ENCODE data around the gene MMP20.

The MMP20 gene

DNA sequence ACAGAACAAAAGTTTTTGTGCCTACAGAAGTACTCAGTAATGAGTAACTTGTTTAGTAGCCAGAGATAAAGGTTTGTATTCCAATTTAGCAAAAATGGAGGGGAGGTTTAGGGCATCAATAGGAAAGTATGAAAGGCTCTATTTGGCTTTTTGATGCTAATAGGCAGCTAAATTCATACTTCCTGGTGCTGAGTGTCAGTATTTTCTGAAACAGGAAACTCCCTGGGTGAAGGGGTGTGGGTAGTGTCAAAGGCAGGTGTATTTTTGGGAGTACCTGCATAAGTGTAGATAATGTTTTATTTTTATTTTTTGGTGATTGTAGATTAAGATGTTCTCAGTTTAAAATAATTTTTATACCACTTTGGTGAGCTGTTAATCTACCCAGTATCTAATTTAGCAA is 65.3 kb downstream of the MMP20 start:
- no peak for DNase-seq (ENCODE audit: low read depth)

DNA sequence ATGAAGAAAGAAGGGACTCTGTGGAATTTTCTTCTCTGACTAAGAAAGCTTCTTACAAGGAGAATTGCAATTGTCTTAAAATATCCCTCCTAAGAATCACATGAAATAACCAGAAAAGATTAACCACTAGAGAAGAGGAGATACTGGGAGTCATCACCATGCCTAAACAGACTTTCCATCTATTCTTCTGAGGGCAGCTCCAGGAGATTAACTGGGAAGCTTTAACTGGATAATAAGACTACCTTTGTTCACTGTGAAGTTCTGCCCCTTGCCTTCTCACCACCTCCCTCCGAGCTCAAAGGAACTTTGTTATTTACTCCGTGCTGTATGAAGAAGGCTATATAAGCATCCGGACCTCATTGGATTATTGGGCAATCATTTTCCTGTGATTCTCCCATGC is 70.0 kb downstream of the MMP20 start:
- DNase-seq (ENCODE audit: low read depth): no peak

DNA sequence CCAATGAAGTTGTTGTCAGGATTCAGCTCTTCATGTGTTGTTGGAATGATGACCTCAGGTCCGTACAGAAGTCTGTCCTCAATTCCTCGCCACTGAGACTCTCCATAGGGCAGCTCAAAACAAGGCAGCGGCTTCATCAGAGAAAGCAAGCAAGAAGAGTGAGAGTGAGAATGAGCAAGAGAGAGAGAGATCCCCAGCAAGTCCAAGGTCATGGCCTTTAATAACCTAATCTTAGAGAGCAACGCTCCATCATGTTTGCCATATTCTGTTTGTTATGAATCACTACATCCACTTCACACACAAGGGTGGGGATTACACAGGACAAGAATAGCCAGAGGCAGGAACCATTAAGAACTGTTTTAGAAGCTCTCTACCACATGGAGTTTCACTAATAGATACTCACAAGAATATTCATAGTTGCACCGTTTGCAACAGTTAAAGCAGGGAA is 71.3 kb downstream of the MMP20 start:
- DNase-seq (ENCODE audit: low read depth): no peak

DNA sequence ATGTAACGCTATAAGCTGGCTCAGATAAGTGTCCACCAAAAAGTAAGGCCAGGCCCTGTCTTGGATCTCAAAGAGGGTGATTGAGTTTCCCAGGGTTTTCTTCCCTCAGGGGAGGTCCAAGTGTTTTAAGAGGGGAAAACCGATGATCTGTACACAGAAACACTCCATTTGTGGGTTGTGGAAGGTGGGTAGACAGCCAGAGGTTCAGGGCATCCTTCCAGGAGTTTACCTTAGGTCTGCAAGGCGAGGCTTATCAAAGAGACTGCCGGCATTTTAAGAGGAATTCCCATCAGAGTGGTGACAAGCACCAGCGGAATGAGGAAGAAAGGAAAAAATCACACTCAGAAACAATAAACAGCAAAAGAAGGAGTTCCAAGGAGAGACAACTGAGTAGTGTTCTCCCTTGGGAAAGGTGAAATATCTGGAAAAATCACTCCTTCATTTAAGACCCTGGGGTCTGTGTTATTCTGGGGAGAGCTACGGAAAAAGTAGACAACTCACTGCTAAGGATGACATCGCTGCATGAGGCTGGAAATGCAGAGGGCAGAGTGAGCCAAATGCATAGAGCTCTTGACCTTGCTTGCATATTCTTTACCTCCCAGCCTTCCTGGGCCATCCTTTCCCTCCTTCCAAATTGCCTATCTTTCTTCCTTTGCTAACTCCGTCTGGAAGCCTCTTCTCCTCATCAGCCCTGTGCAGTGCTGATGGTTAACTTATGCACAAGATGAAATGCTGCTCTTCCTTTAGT is 72.5 kb downstream of the MMP20 start:
- DNase-seq (ENCODE audit: low read depth): peak; percentile 52

DNA sequence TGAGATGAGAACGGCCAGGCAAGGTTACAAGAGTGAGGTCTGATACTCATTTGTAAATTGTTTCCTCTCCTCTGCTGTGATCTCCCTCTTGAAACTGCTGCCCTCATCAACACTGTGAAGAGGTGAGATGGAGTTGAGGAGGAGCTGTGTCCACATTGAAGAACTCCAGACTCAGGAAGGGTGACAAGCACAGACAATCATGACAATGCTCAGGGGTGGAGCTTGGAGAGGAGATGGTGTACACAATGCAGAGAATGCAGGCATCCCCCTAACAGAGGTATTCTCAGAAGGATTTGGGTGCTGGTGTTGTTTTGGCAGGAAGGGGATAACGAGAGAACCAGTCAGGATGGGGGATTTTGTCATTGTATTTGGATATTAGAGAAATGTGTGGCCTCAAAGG is 73.1 kb downstream of the MMP20 start:
- DNase-seq (ENCODE audit: low read depth): no peak

DNA sequence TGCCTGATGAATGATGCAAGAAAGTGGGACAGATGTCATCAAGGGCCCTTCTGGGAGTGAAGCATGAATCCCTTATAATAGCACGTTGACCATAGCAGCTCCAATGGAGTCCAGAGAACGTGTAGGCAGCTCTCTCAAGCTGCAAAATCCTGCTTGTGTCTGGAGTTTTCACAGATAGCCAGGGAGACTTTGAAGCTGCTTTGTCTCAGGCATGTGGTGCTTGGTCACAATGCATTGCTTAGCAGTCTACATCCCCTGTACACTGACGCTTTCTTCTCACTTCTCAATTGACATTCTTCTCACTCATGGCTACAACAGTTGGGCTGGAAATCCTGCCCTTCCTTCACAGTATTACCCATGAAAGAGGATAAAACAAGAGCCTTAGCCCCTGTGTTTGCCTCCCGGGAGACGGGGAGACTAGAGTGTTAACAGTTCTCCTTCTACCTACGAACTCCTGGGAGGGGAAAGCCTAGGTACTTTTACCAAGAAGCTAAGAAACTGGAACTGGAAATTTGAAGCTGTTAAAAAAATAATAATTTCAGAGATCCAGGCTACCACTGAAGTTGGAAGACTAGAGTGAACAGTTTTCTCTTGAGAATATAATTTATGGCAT is 73.9 kb downstream of the MMP20 start:
- DNase-seq (ENCODE audit: low read depth): no peak

DNA sequence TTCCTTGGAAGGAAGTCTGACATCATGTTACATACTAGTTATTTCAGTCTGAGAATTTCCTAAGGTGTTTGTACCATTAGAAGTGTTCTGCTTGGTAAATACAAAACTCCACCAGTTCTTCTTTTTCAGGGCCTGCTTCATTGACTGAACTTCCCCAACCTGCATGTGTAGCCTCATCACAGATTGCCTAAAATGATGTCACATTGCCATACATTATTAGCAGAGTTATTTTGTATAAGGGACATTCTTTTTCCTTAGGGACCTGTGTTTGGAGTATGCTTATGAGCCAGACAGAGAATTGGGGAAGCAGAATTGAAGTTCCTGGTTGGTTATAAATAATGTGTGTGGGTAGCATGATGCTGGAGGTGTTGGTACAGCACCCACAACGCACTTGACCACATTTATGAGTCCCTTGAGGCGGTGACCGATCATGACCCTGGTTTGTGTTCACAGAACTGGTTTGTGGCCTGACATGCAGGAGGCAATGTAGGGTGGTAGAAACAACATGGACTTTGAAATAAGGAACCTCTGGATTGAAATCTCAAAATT is 78.1 kb downstream of the MMP20 start:
- no peak for DNase-seq (ENCODE audit: low read depth)

DNA sequence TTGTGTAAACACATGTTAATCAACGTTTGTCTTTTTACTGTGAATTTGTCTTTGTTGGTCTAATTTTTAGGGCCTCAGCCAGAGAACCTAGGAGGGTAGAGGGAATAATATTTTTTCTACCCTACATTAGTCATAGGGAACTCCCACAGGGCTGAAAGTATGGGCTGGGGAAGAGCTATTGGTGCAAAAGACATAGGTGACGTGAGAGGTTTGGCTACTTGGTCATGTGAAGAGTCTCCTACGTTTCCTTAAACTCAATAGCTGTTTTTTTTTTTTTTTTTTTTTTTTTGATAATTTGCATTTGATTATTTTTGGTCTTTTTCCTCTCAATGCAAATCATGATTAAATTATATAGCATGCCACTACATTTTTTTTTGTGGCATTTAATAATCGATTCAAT is 78.7 kb downstream of the MMP20 start:
- no peak for DNase-seq (ENCODE audit: low read depth)

DNA sequence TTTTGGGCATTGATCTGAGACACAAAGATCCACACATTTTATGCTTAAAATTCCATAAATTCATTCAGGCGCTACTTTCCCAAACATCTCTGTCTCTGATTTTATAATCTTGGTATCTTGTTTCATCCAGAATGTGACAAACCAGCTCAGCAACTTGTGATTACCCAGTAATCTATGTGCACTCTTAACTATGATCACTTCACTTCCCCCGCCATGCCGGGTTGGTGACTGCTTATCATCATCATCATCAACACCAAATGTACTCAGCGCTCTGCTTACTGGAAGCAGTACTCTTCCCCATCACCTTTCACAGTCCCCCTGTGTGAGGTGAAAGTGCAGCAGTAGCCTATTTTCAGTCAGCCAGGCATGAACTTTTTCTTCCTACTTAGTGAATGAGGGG is 79.4 kb downstream of the MMP20 start:
- DNase-seq (ENCODE audit: low read depth): no peak

DNA sequence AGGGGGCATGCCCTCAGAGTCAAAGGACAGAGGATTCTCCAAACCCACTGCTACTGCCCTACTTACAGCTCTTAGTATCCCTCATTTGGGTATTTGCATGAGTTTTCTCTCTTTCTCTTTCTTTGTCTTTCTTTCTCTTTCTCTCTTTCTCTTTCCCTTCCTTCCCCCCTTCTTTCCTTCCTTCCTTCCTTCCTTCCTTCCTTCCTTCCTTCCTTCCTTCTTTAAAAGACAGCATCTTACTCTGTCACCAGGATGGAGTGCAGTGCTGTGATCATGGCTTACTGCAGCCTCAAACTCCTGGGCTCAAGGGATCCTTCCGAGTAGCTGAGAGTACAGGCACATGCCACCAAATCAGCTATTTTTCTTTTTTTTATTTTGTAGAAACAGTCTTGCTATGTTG is 80.5 kb downstream of the MMP20 start:
- DNase-seq (ENCODE audit: low read depth): no peak

DNA sequence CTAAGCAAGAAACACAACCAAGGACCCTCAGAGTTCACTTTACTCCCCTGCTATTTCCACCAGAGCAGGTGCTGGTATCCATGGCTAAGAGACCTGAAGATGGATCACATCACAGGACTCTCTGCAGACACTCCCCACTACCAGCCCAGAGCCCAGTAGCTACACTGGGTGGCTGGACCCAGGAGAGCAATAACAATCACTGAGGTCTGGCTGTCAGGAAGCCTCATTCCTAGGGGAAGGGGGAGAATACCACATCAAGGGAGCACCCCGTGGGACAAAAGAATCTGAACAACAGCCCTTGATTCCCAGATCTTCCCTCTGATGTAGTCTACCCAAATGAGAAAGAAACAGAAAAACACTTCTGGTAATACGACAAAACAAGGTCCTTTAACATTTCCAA is 85.6 kb downstream of the MMP20 start:
- no peak for DNase-seq (ENCODE audit: low read depth)

DNA sequence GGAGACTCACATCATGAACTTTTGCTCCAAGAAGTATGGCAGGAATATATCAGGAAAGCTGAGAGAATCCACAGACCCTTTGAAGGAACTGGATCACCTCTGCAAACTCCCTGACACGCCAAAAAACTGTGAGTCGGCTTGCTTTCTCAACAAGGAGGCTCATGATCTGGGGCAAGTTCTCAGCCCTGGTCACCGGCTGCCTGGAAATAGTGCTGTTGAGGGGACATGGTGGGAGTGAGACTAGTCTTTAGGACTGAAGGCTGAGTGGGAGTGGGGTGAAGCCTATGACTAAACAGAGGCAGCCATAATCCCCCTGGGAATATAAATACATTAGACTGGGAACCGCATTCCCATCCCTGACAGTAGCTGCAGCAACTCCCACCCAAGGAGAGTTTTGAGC is 86.2 kb downstream of the MMP20 start:
- no peak for DNase-seq (ENCODE audit: low read depth)

DNA sequence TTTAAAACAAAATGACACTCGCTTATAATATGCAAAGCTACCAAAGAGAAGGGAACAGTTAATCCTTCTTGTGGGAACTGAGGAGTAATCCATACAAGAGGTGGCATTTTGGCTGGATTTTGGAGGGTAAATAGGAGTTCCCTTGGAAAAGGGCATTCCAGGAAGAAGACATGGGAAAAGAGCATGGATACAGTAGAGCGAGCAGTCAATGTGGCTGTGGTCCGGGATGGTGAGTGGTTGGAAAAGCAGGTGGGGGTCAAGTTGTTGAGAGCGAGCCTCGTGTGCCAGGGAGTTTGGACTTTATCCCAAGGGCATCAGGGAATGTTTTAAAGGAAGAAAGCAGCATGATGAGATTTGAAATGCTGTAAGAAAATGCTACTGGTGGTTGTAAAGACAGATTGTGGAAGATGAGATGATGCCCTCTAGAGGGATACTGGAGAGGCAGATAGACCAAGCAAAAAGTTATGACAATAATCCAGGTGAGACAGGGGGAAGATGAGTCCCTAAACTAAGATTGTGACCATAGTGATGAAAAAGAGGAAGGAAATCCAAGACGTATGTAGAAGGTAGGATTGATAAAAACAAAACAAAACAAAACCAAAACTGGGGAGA is 90.8 kb downstream of the MMP20 start:
- DNase-seq (ENCODE audit: low read depth): no peak

DNA sequence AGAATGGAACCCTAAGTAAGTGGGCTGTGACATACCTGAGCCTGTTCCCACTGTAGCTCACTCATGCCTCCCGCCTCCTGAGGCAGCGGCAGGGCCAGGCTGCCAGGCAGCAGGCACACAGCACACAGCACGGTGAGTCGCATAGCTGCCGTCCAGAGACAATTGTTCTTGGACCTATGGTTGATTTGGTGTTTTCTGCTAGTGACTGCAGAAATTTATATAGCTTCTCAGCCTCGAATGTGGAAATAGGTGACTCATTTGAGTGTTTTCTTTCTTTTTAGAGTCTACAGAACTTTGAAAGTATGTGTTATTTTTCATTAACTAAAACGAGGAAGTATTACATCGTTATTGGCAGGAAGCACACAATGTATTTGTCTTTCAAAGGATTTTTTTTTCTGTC is 94.6 kb downstream of the MMP20 start, which contains the start of gene MMP7:
Gene MMP7 (minus strand): TSS at position 190 of the 400 bp plus-strand sequence. CDS start 47 bp downstream, at position 143.
- peak; percentile 72 for DNase-seq (ENCODE audit: low read depth)

DNA sequence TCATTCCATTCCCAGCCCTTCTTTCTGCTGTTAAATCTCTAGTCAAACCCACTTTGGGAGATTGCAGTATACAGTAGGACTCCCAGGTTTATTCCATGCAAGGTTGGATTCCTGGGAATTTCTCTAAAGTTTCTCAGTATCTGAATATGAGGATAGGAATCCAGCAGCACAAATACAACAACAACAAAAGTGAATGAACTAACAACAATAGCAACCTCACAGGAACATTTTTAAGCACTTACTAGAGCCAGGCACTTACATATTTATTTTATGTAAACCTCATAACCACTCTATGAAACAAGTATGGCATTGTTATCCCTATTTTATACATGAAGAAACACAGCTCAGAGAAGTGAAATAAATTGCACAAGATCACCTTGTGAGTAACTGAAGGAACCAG is 96.5 kb downstream of the MMP20 start:
- no peak for DNase-seq (ENCODE audit: low read depth)

DNA sequence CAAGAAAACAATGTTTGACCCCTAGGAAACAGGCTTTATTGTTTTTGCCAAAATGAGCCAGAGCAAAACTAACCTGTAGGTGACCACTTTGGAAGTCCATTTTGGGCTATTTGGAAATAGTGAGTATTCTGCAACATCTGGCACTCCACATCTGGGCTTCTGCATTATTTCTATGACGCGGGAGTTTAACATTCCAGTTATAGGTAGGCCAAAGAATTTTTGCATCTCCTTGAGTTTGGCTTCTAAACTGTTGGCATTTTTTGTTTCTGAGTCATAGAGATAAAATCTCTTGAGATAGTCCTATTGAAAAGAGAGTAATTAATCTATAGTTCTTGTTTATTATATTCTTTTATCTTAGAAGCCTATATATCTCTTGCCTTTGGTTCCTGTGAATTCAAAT is 97.4 kb downstream of the MMP20 start:
- no peak for DNase-seq (ENCODE audit: low read depth)

DNA sequence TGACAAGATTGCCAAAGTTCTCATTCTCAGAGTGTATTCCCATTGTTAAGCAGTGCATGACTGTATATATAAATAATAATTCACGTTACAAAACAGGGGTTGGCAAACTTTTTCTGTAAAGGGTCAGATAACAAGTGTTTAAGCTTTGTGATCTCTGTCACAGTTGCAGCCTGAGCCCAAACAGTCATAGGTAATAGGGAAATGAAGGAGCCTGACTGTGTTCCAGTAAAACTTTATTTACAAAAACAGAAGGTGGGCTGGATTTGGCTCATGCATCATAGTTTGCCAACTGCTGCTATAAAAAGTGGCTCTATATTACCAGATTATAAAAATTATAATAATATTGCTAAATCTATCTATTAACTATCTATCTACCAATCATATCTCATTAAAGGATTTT is 98.1 kb downstream of the MMP20 start:
- no peak for DNase-seq (ENCODE audit: low read depth)

Data from EH (cell line).